ENCODE data around the gene SOWAHB. TPM values are rescaled to one million over a fixed set of nuclear protein-coding genes. Genes with fewer than 3 reads are reported as not detected.

Gene SOWAHB
- total RNA-seq, 2 experiments from 2014 or later, result not detected

DNA sequence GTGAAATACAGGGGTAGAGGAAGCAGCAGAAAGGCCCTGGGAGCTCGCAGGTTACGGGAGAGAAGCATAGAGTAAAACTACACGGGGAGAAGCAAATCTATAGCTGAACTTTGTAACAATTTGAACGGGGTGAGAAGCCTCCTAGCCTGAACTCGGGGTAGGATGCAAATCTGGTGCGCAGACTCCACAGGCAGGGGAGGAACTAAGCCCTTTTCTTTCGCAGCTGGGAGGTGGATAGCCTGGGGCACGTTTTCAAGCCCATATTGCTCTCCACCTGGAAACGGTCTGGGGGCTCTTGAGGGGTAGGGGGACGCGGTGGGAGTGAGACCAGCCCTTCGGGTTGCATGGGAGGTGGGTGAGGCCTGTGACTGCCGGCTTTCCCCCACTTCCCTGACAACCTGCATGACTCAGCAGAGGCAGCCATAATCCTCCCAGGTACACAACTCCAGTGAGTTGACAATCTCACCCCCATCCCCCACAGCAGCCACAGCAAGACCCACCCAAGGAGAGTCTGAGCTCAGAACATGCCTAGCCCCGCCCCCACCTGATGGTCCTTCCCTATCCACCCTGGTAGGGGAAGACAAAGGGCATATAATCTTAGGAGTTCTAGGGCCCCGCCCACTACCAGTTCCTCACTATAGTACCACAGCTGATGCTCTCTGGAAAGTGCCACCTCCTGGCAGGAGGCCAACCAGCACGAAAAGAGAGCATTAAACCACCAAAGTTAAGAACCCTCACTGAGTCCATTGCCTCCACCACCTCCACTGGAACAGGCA is 29.9 kb downstream of the SOWAHB start:
- Mint-ChIP-seq H3K9me3 (no peaks in the 10 kb centered on the region), H3K27ac (no peak overlapping the region), H3K4me1 (ENCODE audit: low read depth) (peaks cover 5% of the 10 kb centered on the region), H3K4me3 (no peak overlapping the region), H3K36me3 (ENCODE audit: low read depth) (no peaks in the 10 kb centered on the region), H3K27me3 (no peaks in the 10 kb centered on the region)
- POLR2A ChIA-PET, result interaction anchor here (0.5 kb wide), 1 partner anchor 109 kb away, joined by 3 read pairs; no protein-coding TSS in a partner anchor
- Histone ChIP-seq H3K36me3 (ENCODE audit: insufficient read depth, low read length) (no peaks in the 10 kb centered on the region), H3K9me3 (ENCODE audit: control insufficient read depth in 1 of 2, insufficient read depth in 1 of 2, low read length in 2 of 2) (no peaks in the 10 kb centered on the region), H3K27me3 (ENCODE audit: control insufficient read depth in 1 of 2, insufficient read depth in 2 of 2, low read length in 2 of 2) (no peaks in the 10 kb centered on the region), H3K4me3 (ENCODE audit: low read length) (no peak overlapping the region), H3K27ac (ENCODE audit: low read depth in 1 of 2, low read length in 2 of 2) (no peak overlapping the region), H3K4me1 (ENCODE audit: insufficient read depth, low read length) (no peaks in the 10 kb centered on the region)
- CTCF ChIA-PET, result no interaction called here
- intact Hi-C loops (cut with DNase I, micrococcal nuclease), result no loop called here
- TF ChIP-seq, protein P1, sequence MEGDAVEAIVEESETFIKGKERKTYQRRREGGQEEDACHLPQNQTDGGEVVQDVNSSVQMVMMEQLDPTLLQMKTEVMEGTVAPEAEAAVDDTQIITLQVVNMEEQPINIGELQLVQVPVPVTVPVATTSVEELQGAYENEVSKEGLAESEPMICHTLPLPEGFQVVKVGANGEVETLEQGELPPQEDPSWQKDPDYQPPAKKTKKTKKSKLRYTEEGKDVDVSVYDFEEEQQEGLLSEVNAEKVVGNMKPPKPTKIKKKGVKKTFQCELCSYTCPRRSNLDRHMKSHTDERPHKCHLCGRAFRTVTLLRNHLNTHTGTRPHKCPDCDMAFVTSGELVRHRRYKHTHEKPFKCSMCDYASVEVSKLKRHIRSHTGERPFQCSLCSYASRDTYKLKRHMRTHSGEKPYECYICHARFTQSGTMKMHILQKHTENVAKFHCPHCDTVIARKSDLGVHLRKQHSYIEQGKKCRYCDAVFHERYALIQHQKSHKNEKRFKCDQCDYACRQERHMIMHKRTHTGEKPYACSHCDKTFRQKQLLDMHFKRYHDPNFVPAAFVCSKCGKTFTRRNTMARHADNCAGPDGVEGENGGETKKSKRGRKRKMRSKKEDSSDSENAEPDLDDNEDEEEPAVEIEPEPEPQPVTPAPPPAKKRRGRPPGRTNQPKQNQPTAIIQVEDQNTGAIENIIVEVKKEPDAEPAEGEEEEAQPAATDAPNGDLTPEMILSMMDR (IDR thresholded peaks at IDR 0.05), result no peak
- no peak for DNase-seq
- no peak for ATAC-seq (ENCODE audit: poor library complexity)

DNA sequence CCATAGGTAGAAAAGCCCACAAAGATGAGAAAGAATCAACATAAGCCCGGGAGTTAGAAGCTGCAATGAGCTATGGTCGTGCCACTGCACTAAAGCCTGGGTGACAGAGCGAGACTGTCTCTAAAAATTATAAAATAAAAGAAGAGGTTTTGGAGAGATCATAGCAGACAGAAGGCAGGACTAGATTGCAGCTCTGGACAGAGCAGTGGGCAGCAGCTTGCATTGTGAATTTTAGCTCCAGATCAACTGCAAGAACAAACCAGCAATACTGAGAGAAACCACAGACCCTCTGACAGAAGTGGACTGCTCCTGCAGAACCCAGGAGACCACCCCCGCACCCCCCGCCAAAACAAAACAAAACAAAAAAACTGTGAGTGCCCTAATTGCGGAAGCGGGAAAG is 30.6 kb downstream of the SOWAHB start:
- DNase-seq (no peak), ATAC-seq (ENCODE audit: poor library complexity) (no peak)
- POLR2A ChIA-PET, result no interaction called here
- Histone ChIP-seq H3K27me3 (ENCODE audit: control insufficient read depth in 1 of 2, insufficient read depth in 2 of 2, low read length in 2 of 2) (no peaks in the 10 kb centered on the region), H3K4me1 (ENCODE audit: insufficient read depth, low read length) (no peaks in the 10 kb centered on the region), H3K27ac (ENCODE audit: low read depth in 1 of 2, low read length in 2 of 2) (no peak overlapping the region), H3K36me3 (ENCODE audit: insufficient read depth, low read length) (no peaks in the 10 kb centered on the region), H3K4me3 (ENCODE audit: low read length) (no peak overlapping the region), H3K9me3 (ENCODE audit: control insufficient read depth in 1 of 2, insufficient read depth in 1 of 2, low read length in 2 of 2) (no peaks in the 10 kb centered on the region)
- Mint-ChIP-seq H3K4me3 (no peak overlapping the region), H3K27ac (no peak overlapping the region), H3K36me3 (ENCODE audit: low read depth) (no peaks in the 10 kb centered on the region), H3K4me1 (ENCODE audit: low read depth) (peaks cover 2% of the 10 kb centered on the region), H3K9me3 (no peaks in the 10 kb centered on the region), H3K27me3 (no peaks in the 10 kb centered on the region)
- TF ChIP-seq, protein P1 (IDR thresholded peaks at IDR 0.05), result no peak
- intact Hi-C loops (cut with DNase I, micrococcal nuclease), result no loop called here
- CTCF ChIA-PET, result no interaction called here

DNA sequence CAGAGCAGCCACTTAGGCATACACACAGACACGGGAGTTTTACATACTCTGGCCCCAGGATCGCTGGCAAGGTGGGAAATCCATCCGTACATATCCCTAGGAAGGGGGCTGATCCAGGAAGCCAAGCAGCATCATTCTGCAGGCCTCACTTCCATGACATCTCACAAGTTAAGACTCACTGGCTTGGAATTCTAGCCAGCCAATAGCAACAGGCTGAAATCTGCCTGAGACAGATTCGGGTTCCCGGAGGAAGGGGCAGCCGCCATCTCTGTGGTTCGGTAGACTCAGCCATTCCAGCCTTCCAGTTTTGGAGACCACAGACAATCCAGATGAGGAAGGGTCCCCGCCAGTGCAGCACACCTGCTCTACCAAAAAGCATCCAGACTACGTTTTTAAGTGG is 31.3 kb downstream of the SOWAHB start:
- Mint-ChIP-seq H3K4me3 (no peak overlapping the region), H3K4me1 (ENCODE audit: low read depth) (no peaks in the 10 kb centered on the region), H3K9me3 (no peaks in the 10 kb centered on the region), H3K27me3 (no peaks in the 10 kb centered on the region), H3K27ac (no peak overlapping the region), H3K36me3 (ENCODE audit: low read depth) (no peaks in the 10 kb centered on the region)
- intact Hi-C loops (cut with DNase I, micrococcal nuclease), result no loop called here
- TF ChIP-seq, protein P1 (IDR thresholded peaks at IDR 0.05), result no peak
- POLR2A ChIA-PET, result no interaction called here
- DNase-seq (no peak), ATAC-seq (ENCODE audit: poor library complexity) (no peak)
- H3K27ac ChIP-seq (ENCODE audit: low read depth in 1 of 2, low read length in 2 of 2), result no peak overlapping the region
- no peaks in the 10 kb centered on the region for H3K27me3 ChIP-seq (ENCODE audit: control insufficient read depth in 1 of 2, insufficient read depth in 2 of 2, low read length in 2 of 2)
- CTCF ChIA-PET, result no interaction called here
- H3K4me1 ChIP-seq (ENCODE audit: insufficient read depth, low read length), result no peaks in the 10 kb centered on the region
- H3K36me3 ChIP-seq (ENCODE audit: insufficient read depth, low read length), result no peaks in the 10 kb centered on the region
- no peak overlapping the region for H3K4me3 ChIP-seq (ENCODE audit: low read length)
- H3K9me3 ChIP-seq (ENCODE audit: control insufficient read depth in 1 of 2, insufficient read depth in 1 of 2, low read length in 2 of 2), result no peaks in the 10 kb centered on the region
